HG03060 (cell line): ENCODE measurements around the gene HMG20A.

Source experiments
- ATAC-seq: cut with Tn5 transposase; IDR thresholded peaks from one replicate; pipeline ENCODE4 v1.9.1; 2021; ENCODE audit warnings: low read depth, moderate number of reproducible peaks; ENCODE audit not compliant: unreplicated experiment

The HMG20A gene

DNA sequence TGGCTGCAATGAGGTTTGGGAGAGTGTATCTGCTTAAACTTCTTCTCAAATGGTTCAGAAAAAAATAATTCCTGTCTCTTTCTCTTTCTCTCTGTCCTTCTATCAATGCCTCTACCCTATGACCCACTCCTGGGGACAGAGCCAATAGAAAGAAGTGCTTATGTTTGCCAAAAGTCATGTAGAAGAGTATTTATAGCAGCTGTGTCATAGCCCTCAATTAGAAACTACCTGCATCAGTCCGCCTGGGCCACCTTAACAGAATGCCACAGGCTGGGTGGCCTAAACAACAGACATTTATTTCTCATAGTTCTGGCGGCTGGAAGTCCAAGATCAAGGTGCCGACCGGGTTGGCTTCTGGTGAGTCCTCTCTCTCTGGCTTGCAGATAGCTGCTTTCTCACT is 92.5 kb downstream of the HMG20A start:
- no peak for ATAC-seq

DNA sequence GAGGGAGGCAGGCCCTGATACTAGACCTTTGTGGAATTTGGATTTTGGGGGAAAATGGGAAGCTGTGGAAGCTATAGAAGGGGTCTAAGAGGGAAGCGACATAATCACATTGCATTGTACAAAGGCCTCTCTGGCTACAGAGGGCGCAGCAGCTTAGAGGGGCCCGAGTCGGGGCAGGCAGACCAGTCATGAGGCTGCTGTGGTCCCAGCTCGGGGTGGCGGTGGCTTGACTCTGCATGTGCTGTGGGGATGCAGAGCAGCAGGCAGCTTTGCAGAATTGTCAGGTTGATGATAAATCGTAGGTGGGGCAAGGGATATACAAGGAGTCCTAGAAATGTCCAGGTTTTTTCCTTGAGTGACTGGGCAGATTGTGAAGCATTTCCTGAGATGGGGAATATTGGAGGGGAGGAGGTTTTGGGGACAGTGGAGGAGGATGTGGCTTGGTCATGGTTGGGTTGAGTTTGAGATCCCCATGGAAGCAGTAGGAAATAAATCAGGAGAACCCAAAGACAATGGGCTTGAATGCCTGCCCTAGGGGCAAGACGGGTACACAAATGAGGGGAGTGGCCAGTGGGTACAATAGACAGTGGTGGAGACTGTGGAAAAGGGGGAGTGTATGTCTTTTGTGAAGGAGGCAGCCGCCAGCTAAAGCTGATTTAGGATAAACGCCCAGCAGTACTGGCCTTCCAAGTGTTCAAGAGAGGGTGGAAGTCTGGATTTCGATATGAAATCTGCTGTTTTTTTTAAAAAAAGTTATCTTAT is 94.1 kb downstream of the HMG20A start:
- ATAC-seq = no peak

DNA sequence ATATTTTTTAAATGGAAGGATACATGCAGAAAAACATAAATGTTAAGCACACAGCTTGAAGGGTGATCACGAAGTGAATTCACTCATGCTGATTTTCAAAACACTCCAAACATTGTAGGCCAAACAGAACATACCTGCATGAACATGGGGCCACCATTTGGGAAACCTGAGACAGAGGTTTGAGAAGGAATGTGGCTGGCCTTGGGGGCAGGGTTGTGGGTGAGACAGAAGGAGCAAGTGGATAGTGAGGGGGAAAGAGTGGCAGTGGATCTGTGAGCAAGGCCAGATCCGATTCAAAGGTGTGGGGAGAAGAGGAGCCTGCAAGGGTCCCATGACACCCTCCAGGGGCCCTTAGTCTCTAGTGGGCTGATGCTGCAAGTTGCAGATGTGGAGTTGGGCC is 94.9 kb downstream of the HMG20A start:
- no peak for ATAC-seq

DNA sequence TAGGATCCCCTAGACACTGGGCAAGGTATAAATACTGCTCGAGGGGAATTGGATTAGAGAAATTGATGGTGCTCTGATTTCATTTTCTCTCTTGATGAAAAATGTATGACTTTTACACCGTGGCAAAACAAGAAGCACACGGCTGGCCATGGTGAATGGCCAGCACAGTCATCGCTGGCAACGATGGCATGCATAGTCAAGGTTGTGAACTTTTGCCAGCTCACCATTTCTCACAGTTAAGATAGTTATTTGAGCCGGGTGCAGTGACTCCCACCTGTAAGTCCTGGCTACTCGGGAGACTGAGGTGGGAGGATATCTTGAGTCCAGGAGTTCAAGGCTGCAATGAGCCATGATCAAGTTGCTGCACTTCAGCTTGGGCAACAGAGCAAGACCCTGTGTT is 95.4 kb downstream of the HMG20A start:
- ATAC-seq = no peak

DNA sequence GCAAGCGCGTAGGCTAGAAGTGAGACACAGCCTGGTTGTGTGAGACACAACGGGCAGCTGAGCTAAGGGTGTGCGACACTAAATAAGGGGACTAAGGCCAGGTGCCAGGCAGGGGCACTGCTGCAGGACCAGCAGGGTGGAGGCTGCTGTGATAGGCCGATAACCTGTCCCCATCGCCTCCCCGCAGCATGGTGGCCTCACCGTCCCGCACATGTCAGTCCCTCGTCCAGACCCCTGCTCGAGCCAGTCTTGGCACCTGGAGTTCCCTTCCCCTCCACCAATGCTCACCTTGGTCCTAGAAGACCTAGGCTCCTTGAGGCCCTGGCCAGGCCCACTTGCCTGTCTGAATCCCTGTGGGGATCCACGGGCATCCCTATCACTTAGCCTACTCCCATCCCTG is 96.1 kb downstream of the HMG20A start:
- ATAC-seq = no peak

DNA sequence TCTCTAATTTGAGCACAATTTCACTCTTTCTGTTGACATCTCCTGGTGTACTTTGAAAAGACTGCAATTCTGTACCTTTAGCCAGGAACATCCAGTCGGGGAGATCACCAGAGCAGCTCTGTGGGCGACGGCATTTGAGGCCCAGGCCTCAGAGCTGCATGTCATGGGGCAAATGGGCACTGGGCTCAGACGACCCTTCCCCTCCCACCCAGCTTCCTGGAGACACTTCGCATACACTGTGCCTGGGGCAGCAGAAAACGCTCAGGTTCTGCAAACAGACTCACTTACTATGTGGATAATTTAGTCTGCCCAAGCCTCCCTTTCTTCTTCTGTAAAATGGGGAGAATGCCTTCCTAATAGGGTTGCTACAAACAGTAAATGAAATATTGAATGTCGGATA is 96.9 kb downstream of the HMG20A start:
- ATAC-seq = no peak

DNA sequence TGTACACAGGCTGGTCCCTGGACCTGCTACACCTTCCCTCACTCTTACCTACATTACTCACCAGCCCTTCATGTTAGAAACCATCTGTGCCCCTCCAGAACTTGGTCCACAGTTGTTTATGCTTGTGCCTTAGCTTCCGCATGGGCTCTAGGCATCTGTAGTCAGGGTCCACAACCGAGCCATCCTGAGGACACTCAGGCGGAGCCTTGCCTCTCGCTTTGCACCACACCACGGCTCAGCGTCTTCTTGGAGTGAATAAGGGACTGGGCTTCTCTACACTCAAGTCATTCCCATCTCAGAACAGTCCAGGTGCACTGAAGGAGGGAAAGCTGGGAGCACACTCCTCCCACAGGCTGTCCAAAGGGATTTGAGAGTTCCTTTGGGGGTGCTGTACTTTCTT is 97.8 kb downstream of the HMG20A start:
- no peak for ATAC-seq

DNA sequence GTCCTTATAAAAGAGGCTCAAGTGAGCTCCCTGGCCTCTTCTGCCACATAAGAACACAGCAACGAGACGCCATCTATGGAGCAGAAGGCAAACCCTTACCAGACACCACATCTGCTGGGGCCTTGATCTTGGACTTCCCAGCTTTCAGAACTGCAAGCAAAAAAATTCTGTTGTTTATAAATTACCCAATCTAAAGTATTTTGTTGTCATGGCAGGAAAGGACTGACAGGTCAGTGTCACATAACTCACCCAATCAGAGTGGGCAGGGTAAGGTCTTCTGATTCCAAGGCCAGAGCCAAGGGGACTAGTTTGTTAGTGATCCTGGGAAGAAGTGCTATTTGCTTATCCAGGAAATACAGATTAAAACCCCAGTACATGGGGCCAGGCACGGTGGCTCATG is 98.9 kb downstream of the HMG20A start:
- ATAC-seq = no peak

DNA sequence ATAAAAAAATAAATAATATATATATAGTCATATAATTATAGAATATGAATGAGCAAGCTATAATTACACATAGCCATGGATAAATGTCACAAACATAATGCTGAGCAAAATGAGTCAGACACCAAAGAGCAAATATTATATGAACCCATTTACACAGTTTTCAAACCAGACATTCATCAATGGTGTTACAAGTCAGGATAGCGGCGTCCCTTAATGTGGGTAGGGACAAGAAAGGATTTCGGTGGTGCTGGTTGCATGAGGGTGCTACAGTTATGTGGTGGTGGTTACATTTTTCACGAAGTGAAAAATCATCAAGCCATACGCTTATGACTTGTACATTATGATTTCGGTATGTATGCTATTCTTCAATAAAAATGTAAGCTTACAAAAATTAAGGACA is 100.5 kb downstream of the HMG20A start:
- ATAC-seq = no peak

DNA sequence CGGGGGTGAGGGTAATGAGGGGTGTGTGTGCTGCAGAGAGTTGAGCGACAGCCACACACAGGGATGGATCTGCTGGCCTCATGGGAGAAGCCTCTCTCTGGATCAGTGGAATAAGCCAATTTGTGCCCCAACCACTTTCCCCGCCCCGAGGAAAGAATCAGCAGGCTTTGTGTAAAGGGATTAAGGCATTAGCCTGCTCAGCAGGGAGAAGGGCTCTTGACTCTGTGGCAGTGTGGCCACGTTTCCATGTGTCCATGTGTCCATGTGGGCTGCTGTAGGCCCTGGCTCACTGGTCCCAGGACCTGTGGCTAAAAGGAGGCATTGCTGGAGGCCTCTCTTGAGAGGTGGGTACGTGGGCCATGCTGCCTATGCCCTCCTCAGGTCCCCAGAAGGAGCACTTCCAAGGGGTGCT is 104.7 kb downstream of the HMG20A start:
- ATAC-seq = no peak

DNA sequence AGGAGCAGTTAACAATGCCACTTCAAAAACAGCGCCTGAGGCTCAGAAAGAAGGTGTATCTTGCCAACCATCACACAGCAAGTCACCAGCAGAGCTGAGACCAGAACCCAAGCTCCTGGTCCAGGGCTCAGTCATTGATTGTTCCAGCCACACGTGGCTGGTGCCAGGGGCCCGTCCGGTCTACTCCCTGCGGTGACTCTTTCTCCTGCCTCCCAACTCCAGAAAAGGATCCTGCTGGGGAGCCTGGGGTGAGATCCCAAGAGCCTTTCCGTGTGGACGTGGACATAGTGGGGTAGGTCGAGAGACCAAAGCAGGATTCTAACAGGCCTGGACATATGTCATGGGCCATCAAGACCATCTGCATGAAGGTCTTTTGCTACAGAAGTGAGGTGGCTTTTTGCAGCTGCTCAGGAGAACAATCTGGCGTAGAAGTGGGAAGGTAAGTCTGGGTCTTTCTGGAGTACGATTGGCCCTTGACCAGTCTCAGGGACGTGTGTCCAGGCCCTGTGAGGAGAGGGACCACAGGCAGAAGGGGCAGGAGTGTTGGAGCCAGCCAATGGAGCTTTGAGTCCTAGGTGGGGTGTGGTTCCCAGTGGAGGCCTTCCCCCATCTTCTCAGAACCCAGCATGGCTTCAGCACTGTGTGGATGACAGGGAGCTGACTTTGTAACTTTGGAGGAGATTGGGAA is 105.4 kb downstream of the HMG20A start:
- no peak for ATAC-seq

DNA sequence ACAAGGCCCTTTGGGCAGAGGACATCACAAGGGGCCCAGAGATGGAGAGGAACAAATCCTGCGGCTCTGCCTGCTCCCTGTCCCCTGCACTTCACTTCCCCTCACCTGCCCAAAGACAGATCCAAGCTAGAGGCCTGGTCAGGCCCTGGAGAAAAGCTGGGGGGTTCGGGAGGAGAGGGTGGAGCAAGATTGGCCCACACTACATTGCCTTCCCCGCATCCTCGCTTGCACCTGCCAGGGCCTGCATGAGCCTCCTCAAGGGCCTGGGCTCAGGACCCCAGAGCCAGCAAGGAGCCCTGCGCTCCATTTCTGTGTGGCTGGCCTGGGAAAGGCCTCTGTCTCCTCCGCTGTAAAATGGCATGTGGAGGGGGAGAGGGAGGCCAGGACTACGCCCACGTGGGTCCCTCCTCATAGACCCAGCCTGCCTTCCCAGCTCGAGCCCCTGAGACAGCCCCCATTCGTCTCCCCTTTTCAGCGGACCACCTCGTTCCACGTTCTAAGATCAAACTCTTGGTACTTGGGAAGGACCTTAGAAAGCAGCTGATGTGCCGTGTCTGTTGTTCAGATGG is 106.0 kb downstream of the HMG20A start:
- no peak for ATAC-seq

DNA sequence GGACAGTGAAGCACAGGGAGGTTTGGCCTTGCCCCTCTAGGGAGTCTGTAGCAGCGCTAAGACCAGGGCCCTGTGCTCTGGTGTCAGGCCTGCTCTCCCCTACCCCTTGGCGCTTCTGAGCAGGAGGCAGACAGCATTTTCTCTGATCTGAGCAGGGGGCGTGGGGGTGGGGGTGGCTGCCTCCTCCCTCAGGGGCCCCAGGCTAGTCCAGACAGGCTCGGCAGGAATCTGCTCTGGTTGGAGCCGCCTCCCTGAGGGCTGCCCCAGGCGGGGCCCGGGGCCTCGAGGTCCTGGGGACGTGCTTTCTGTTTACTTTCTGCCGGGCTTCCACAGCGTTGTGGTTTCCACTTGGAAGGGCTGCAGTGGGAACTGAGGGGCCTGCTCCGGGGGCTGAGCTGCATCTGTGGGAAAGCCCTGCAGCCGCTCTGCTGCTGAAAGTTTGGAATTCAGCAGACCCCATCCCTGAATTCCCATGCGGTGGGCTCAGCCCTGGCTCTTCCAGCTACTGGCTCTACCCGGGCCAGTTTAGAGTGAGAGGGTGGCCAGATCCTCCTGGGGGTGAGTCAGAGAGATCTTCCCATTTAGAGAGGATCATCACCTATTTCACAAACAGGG is 106.6 kb downstream of the HMG20A start:
- ATAC-seq = no peak

DNA sequence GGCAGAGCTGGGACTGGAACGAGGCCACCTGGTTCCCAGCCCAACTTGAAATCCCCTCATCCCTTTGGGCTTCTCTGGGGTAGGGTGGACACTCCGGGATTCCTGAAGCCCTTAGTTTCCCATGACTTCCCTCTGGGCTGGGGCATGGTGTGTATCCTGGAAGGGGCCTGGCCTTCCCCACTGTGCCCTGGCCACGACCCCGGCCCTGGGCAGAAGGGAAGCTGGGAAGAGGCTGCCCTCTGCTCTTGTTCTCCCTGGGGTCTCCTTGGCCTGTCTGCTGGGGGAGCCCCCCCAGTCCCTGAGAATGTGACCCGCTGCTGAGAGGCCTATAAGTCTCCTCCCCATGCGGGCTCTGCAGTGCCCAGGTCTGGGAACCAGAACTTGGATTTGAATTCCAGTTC is 107.1 kb downstream of the HMG20A start:
- ATAC-seq = no peak

DNA sequence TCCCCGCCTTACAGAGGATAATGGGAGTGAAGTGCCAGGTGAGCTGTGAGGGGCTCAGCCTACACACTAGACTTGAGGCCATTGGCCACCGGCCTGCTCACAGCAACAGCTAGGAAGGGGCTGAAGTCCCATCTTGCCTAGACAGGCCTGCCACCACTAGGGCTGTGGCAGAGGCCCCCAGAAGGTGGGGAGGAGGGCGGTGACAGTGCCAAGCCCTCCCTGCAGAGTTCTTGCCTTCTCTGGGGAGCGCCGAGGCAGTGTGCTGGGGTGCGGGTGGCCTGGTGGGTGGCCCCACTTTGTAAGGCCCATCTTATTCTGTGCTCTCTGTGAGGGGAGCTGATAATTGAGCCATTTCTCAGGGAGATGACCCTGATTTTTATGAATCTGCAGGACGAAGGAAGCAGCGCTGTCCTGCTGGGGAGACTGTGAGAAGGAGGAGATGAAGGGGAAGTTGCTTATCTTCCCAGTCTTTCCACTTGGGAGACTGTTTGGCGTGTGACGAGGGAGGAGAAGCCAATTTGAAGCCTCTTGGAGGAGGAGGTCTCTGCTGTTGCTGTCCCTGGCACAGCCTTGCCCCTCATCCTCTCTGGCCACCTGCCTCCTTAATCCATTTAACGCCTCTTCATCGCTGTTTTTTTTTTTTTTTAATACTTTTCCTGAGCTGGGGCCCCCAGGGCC is 107.7 kb downstream of the HMG20A start:
- ATAC-seq = no peak

DNA sequence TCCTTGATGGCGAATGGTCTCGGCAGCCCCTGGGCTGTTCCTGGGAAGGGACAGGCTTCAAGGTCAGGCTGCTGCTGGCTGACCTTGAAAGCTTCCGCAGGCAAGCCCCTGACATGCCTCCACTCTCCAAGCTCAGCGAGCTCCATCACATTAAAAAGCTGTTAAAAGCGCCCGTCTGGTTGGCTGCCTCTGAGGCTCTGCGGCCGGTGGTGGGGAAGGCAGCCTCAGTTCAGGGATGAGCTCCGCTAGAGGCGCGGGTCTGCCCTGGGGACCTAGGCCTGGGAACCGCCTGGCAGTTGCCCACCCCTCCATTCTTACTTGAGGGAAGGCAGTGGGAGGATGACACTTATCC is 108.3 kb downstream of the HMG20A start:
- no peak for ATAC-seq

DNA sequence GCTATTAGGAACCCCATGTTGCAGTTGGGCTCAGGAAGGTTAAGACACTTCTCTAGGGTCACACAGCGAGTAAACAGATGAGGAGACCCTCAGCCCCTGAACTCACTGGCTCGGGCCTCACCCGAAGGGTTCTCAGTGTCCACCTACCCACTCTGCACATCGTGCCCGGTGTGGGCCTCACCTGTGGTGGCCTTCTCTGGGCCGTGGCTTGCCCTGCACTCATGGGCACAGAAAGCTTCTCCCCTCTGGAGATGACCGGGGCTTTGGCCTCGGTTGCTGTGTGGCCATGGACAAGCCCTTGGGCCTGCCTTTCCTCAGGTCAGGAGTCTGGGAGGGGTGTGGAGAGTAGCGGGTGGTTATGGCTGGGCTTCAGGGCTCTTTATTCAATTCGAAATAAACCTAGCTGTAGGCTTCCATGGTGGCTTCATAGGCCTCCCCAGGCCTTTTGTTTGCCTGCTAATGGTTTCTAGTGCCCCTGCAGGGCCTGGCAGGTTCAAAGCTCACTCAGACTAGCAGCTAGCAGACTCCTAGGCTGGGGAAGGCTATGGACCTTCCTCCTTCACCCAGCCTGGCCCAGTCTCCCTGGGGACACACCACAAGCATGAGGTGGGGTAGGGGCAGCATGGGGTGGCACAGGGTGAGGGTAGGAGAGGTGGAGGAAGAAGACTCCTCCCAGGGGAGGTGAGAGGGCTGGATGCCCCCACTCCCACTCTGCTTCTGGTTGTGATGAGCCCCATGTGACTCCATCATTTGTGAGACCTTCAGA is 108.9 kb downstream of the HMG20A start:
- no peak for ATAC-seq

DNA sequence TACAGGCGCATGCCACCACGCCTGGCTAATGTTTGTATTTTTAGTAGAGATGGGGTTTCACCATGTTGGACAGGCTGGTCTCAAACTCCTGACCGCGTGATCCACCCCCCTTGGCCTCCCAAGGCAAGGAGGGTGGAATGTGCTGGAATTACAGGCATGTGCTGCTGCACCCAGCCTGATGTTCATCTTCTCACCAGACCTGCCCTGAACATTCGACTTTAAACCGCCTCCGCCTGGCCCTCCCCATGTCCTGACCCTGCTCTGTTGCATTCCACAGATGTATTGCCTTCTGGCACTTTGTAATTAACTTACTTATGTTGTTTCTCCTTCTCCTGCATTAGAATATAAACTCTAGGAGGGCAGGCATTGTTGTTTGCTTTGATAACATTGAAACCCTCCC is 109.9 kb downstream of the HMG20A start:
- ATAC-seq = no peak

DNA sequence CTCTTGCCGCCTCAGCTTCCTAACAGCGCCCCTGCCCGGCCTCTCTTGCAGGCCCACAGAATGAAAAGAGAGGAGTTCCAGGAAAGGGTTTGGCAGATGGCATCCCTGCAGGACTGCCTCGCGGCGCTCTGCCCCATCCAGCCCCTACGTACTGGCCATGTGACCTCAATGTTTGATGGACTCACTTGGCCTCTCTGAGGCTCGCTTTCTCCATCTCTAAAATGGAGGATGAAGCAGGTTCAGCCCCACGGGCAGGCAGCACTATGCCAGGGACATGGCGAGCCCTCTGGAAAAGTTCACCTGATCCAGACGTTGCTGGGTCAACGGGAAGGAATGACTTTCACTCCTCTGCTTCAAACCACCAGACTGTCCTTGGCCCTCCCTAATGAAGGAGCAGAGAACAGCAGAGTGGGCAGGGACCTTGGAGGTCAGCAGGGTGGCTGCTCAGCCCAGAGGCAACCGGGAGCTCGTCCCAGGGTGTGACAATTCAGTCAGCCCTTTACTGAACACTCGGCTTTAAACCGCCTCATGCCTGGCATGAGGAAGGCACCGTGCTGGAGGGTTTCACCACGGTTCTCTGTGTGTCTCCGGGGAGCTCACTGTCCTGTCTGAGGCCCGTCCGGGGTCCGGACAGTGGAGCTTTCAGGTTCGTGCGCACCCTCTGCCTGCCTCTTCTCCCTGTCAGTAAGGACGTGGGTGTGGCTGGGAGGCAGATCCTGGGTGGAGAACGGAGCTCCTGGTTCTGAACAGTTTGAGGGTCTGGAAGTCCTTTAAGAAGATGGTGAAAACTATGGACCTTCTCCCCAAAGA is 110.7 kb downstream of the HMG20A start:
- ATAC-seq = no peak
